GM12892 (cell line): Measurements from ENCODE around the gene CCRL2.
"Not testable (repeated sequence)": the region's sequence is repeated elsewhere in the genome, so short reads cannot be mapped to it uniquely, and the experiment has no call there.

Experiments used
- DNase-seq: peaks from one replicate; pipeline ENCODE4 v3.0.0; 2011; ENCODE audit not compliant: insufficient read length
- FAIRE-seq: peaks from 2 replicates; lab custom pipeline; 2011; peaks lifted over from hg19 to GRCh38; lab: Jason Lieb, UNC
- POLR2A ChIP-seq: IDR thresholded peaks from 2 replicates; pipeline ENCODE4 v1.6.1; 2011; ENCODE audit warnings: low read depth, low read length, control low read depth
- POLR2AphosphoS5 ChIP-seq: IDR thresholded peaks from 2 replicates; pipeline ENCODE4 v1.6.1; 2011; ENCODE audit warnings: low read depth, low read length, control low read depth
- TAF1 ChIP-seq: IDR thresholded peaks from 2 replicates; pipeline ENCODE4 v1.6.1; 2011; ENCODE audit warnings: low read depth, mild to moderate bottlenecking, control low read depth, low read length, borderline replicate concordance

The CCRL2 gene

DNA sequence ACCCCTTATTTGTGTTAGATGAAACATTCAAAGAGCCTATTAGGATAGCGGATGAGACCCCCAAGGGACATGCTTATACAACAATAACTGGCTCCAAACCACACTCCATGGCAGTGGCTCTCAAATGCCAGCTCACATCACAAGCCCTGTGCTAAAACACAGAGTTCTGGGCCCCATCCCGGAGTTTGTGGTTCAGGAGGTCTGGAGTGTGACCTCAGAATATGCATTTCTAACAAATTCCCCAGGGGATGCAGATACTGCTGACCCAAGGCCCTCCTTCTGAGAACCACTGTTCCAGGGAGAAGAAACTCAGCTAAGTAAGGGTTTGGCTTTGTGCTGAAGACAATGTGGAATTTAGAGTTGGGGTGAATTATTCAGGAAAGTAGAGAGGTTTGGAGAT lies 3.6 kb downstream of the CCRL2 start:
- TF ChIP-seq POLR2AphosphoS5 (no peak), POLR2A (no peak), TAF1 (no peak)
- FAIRE-seq = no peak

GRCh38 chr3:46411271-46411670 lies 4.2 kb downstream of the CCRL2 start:
- DNase-seq (no peak), FAIRE-seq (no peak)
- TF ChIP-seq TAF1 = no peak
- no peak for TF ChIP-seq POLR2AphosphoS5
- TF ChIP-seq POLR2A = no peak

More for the DNA sequence above, 3.6 kb downstream of the CCRL2 start:
- no peak for DNase-seq

DNA sequence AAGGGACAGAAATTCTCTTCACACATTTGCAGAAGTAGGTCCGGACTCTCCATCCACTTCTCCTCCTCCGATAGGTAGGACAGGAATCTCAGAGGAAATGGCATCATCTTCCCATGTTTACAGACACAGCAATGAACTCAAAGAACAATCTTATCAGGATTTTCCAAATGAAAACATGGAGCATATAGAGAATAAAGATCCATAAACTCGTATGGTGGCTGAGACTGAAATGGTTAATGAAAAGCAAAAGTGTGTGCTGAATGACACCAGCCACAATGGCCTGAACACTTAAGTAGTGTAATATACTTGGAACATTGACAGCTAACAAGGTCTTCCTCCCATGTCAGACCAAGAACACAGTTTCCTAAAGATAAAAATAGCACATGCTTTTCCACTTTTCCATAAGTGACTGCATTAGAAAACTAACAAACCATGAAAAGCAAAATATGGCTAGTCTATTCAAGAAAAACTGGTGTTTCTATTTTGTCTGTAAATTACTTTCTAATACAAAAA lies 5.8 kb downstream of the CCRL2 start:
- FAIRE-seq = no peak
- no peak for DNase-seq
- no peak for TF ChIP-seq TAF1
- TF ChIP-seq POLR2A = no peak
- TF ChIP-seq POLR2AphosphoS5 = no peak

DNA sequence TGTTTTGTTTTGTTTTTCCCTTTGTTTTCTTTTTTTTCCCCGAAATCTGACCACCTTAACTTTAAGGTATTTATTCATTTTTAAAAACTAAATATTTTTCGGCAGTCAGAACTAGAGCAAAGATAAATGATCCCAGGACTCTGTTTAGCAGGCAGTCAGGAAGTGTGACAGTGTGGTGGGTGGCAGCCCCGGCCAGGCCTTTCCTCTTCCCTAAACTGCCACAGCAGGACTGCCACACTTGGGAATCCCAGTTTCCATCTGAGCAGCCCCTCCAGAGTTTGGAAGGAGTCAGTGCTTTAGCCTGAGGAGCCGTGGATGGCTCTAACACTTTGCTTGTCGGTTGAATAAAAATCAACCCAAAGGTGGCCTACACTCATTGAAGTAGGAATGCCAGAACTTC lies 6.9 kb downstream of the CCRL2 start:
- no peak for FAIRE-seq
- no peak for TF ChIP-seq POLR2A
- no peak for TF ChIP-seq POLR2AphosphoS5
- TF ChIP-seq TAF1 = no peak
- DNase-seq = no peak

DNA sequence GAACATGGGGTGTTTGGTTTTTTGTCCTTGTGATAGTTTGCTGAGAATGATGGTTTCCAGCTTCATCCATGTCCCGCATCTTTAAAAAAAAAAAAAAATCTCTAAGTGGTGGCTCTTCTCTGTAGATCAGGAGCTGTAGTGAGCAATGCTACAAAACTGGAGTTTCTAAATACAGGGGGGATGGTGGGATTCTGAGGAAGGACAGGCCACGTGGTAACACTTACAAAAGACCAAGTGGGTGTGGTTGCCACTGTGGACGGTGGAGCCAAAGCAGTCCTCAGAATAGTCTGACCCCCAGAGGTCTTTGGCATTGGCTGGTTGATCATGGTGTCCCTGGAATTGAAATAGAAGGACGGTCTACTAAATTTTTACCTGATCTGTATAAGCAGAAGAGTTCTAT lies 7.7 kb downstream of the CCRL2 start:
- TF ChIP-seq POLR2AphosphoS5 = no peak
- TF ChIP-seq POLR2A = no peak
- TF ChIP-seq TAF1 = no peak

DNA sequence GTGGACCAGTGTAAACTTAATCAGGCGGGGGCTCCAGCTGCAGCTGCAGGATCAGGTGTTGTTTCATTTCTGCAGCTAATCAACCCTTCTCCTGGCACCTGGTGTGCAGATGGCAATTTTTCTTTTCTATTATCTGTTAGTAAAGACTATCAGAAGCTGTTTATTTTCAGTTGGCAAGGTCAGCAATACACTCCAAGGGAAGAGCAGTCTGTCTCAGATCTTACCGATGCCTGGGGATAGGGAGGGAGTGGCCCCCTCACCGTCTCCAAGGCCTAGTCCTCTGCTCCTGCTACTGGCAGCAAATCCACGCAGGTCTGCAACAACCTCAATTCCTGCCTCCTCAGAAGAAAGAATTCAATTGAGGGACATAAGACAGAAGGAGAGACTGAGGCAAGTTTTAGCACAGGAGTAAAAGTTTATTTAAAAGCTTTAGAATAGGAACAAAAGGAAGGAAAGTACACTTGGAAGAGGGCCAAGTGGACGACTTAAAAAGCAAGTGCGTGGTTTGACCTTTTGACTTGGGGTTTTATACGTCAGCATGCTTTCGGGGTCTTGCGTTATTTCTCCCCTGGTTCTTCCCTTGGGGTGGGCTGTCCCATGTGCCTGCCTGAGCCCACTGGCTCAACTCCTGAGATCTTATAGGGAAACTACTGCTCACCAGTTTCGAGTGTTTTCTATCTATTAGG lies 9.2 kb downstream of the CCRL2 start:
- no peak for FAIRE-seq
- DNase-seq = no peak
- TF ChIP-seq POLR2A (no peak), TAF1 (no peak), POLR2AphosphoS5 (no peak)

More for the DNA sequence above, 7.7 kb downstream of the CCRL2 start:
- no peak for DNase-seq
- no peak for FAIRE-seq

GRCh38 chr3:46416811-46417510 lies 9.9 kb downstream of the CCRL2 start:
- FAIRE-seq (no peak), DNase-seq (no peak)
- TF ChIP-seq POLR2AphosphoS5 = no peak
- TF ChIP-seq POLR2A = no peak
- TF ChIP-seq TAF1 = no peak

GRCh38 chr3:46417841-46418611 lies 11.0 kb downstream of the CCRL2 start:
- DNase-seq (no peak), FAIRE-seq (no peak)
- TF ChIP-seq POLR2AphosphoS5 (no peak), POLR2A (no peak), TAF1 (no peak)

- FAIRE-seq = no peak
- TF ChIP-seq POLR2AphosphoS5 = no peak
- no peak for TF ChIP-seq POLR2A
- no peak for TF ChIP-seq TAF1
- DNase-seq = no peak
These were observed 12.8 kb downstream of the CCRL2 start for GRCh38 chr3:46419816-46420215.

DNA sequence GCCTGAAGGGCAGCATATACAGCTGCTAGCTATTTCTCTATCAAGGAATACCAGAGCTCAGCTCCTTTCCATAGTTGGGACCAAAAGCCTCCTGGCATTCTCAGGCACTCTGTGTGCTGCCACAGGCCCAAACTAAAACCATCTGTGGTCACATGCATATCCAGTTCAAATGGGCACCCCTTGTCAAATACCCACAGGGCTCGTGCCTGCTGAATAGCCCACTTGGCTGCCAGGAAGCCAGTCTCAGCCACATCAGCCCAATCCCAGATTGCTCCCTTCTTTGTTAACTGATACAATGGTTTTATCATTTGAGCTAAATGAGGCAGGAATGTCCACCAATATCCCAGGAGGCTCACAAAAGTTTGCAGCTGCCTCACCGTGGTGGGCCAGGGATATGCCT lies 13.9 kb downstream of the CCRL2 start:
- no peak for TF ChIP-seq POLR2A
- TF ChIP-seq POLR2AphosphoS5 = no peak
- TF ChIP-seq TAF1 = no peak
- no peak for FAIRE-seq
- no peak for DNase-seq

DNA sequence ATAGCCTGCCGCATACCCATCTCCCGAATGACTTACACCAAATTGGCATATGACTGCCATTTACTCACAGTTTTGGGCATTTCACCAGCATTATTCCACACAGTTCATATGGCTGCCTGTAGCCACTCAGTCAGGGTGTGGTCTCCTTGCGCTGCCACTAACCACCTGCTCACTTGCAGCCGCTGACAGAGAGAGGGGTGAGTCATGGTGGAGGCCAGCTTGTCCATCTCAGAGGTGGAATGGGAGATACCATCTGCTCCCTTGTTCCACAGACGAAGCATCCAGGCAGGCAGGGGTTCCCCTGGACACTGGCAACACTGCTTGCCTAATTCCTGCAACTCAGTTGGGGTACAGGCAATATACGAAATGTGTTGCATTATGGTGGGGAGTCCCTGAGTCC lies 15.6 kb downstream of the CCRL2 start:
- no peak for FAIRE-seq
- no peak for DNase-seq
- TF ChIP-seq TAF1 = no peak
- TF ChIP-seq POLR2AphosphoS5 = no peak

DNA sequence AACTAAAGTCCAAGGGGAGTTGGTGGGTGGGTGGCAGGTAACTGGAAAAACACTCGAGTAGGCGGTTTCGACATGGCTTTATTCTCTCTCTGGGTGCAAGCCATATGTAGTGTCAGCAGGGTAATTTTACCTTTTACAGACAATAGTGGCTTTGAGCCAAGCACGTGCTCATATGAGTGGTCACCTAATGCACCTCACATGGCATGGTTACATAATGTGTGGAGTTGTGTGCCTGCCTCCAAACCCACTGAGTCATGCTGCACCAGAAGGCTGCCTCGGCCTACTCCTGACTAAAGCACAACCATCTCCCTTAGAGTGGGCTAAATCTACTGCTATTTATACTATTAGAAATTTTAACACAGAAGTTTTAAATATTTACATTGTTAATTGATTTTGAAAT lies 16.5 kb downstream of the CCRL2 start:
- FAIRE-seq = no peak
- no peak for DNase-seq
- TF ChIP-seq TAF1 (no peak), POLR2A (no peak), POLR2AphosphoS5 (no peak)

- DNase-seq, FAIRE-seq: not testable (repeated sequence)
These were observed 19.4 kb downstream of the CCRL2 start for GRCh38 chr3:46426476-46426875.

- DNase-seq, FAIRE-seq: not testable (repeated sequence)
These were observed 20.3 kb downstream of the CCRL2 start for GRCh38 chr3:46427404-46427803.
